NCI-H748 (cell line): ENCODE results near the gene SPATA21.

Experiments used
- DNase-seq: peaks from one replicate; lab custom pipeline; 2025; ENCODE audit not compliant: unreplicated experiment; lab: John Stamatoyannopoulos, UW

SPATA21 gene

GRCh38 chr1:16351994-16352841, 85.0 kb downstream of the SPATA21 start, which contains the start of gene FBXO42:
Gene FBXO42, minus strand, starts transcription at chr1:16352480. Its CDS starts 37,062 bp downstream, at chr1:16315418.
- peak; percentile 90 for DNase-seq

GRCh38 chr1:16351456-16351993, 85.7 kb downstream of the SPATA21 start:
- DNase-seq = peak; percentile 26

- no peak for DNase-seq
Observed at GRCh38 chr1:16349847-16350406, 87.3 kb downstream of the SPATA21 start.
